Measurements from ENCODE around the gene PCSK2. TPM values are rescaled to one million over a fixed set of nuclear protein-coding genes. Genes with fewer than 3 reads are reported as not detected.

PCSK2 gene
- total and polyA plus RNA-seq, 4 donors = 0.08 to 0.14 (median 0.09) TPM; not detected in 1

GRCh38 chr20:17350321-17350720, 123.5 kb downstream of the PCSK2 start:
- Histone ChIP-seq H3K36me3 (ENCODE audit: control insufficient read depth in 4 of 4, insufficient read depth in 3 of 4, low read depth in 1 of 4, low read length in 3 of 4) (no peaks in the 10 kb centered on the region), H3K27ac (ENCODE audit: low read depth in 1 of 2, low read length in 2 of 2) (no peak overlapping the region), H3K9ac (ENCODE audit: low read depth in 1 of 2, low read length in 2 of 2) (no peak overlapping the region), H3K4me1 (ENCODE audit: control insufficient read depth in 4 of 4, insufficient read depth in 4 of 4, low read length in 3 of 4) (no peaks in the 10 kb centered on the region), H3K27me3 (ENCODE audit: control insufficient read depth in 4 of 4, insufficient read depth in 4 of 4, low read length in 3 of 4) (peaks cover 0 to 2% (median under 1%) of the 10 kb centered on the region in 4 donors), H3K4me3 (ENCODE audit: low read depth in 1 of 3, low read length in 3 of 3) (no peak overlapping the region), H3K9me3 (ENCODE audit: control insufficient read depth in 4 of 4, low read length in 3 of 4) (no peaks in the 10 kb centered on the region)
- TF ChIP-seq NR2F2 (IDR thresholded peaks at IDR 0.05) (no peak), ATF3 (IDR thresholded peaks at IDR 0.05) (no peak), RAD21 (IDR thresholded peaks at IDR 0.05) (no peak), JUND (IDR thresholded peaks at IDR 0.05) (no peak)
- 77% methylated on average over 3 of the region's 3 CpGs for whole genome bisulfite sequencing
- no peak for DNase-seq (ENCODE audit: low spot score)

GRCh38 chr20:17357238-17357637, 130.4 kb downstream of the PCSK2 start:
- Histone ChIP-seq H3K4me1 (ENCODE audit: control insufficient read depth in 4 of 4, insufficient read depth in 4 of 4, low read length in 3 of 4) (no peaks in the 10 kb centered on the region), H3K9ac (ENCODE audit: low read depth in 1 of 2, low read length in 2 of 2) (no peak overlapping the region), H3K36me3 (ENCODE audit: control insufficient read depth in 4 of 4, insufficient read depth in 3 of 4, low read depth in 1 of 4, low read length in 3 of 4) (no peaks in the 10 kb centered on the region), H3K9me3 (ENCODE audit: control insufficient read depth in 4 of 4, low read length in 3 of 4) (no peaks in the 10 kb centered on the region), H3K27ac (ENCODE audit: low read depth in 1 of 2, low read length in 2 of 2) (no peak overlapping the region), H3K27me3 (ENCODE audit: control insufficient read depth in 4 of 4, insufficient read depth in 4 of 4, low read length in 3 of 4) (peaks cover 0 to 2% (median 0%) of the 10 kb centered on the region in 4 donors), H3K4me3 (ENCODE audit: low read depth in 1 of 3, low read length in 3 of 3) (no peak overlapping the region)
- WGBS = 44% methylated on average over 2 of the region's 2 CpGs
- DNase-seq (ENCODE audit: low spot score) = no peak
- no peak for TF ChIP-seq ZBTB33 (IDR thresholded peaks at IDR 0.05)
- TF ChIP-seq JUND (IDR thresholded peaks at IDR 0.05) = no peak
- no peak for TF ChIP-seq SP1 (IDR thresholded peaks at IDR 0.05)
- TF ChIP-seq RXRA (IDR thresholded peaks at IDR 0.05) = no peak
- no peak for TF ChIP-seq FOXA1 (IDR thresholded peaks at IDR 0.05)
- no peak for TF ChIP-seq MAX (IDR thresholded peaks at IDR 0.05)
- no peak for TF ChIP-seq CTCF (IDR thresholded peaks at IDR 0.05; ENCODE audit: low read depth, low read length, missing input control)
- TF ChIP-seq GABPA (IDR thresholded peaks at IDR 0.05 in 1 of 2, conservative IDR thresholded peaks at IDR 0.05 in 1 of 2) = no peak
- TF ChIP-seq HNF4A (conservative IDR thresholded peaks at IDR 0.05) = no peak
- no peak for TF ChIP-seq HNF4G (IDR thresholded peaks at IDR 0.05)
- no peak for TF ChIP-seq NR2F2 (IDR thresholded peaks at IDR 0.05)
- TF ChIP-seq FOXA2 (IDR thresholded peaks at IDR 0.05) = no peak
- TF ChIP-seq REST (IDR thresholded peaks at IDR 0.05) = no peak
- TF ChIP-seq TAF1 (conservative IDR thresholded peaks at IDR 0.05) = no peak
- no peak for TF ChIP-seq ATF3 (IDR thresholded peaks at IDR 0.05)
- TF ChIP-seq EGR1 (IDR thresholded peaks at IDR 0.05; ENCODE audit: low read depth in 2 of 2) = no peak
- no peak for TF ChIP-seq YY1 (IDR thresholded peaks at IDR 0.05)

All from liver (tissue), 9 donors.